Measurements from ENCODE around the gene KLHL40.

The KLHL40 gene

DNA sequence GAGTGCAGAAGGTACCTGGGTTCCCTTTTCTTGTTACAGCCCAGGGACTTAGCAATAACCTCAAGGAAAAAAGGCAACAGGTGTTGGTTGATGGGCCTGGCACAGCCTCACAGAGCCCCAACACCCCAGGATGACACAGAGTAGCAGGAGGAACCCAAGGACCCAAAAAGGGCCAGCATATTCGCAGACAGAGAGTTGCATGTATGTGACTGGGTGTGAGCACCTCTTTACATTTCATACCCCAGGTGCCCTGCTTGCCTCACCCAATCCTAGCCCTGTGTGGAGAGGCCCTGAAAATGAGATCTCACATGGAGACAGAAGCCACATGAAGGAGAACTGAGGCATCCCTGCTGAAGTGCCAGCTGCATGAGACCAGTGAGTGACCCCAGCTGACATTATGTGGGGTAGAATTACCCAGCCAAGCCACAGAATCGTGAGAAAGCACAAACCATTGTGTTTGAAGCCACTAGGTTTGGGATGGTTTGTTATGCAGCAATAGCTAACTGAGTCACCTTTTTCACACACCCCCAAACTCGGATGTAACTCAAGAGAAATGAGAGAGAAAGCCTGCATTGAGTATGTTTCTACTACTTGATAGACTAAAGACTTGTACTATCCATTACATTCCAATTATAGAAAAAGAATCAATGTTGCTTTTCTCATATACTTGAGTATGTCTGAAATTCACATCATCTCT is 43.5 kb downstream of the KLHL40 start:
- no peak overlapping the region for H3K9ac ChIP-seq (ENCODE audit: low read depth, low read length)

DNA sequence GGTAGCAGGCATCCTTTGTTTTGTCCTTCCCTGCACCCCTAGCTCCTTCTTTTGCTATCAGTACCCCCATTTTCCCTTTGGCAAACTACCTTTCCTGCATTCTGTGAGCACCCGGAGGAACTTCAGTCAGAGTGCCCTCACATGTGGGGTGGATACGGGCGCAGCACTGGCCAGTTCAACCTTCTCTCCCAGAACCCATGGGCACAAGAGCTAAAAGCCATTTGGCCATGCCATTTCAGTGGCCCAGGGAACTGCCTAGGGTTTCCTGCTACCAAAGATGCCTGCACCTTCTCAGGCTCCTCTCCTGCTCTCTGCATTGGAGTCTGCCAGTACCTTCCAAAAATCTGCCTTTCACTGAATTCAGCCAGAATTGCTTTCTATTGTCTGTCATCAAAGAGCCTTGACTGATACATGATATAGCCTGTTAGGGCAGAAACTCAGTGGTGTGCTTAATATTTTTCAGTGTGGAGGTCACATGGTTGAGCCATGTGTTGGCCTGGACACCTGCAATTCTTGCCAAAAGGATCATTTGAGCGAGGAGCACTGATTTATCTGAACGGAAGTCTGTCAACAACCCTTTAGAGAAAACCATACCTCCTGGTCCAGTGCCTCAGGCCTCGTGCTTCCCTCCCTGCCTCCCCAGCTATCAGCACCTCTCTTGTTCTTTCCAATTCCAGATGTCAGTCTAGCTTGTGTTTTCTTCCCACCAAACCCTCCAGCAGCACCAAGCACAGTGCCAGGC is 44.2 kb downstream of the KLHL40 start:
- Histone ChIP-seq H3K4me1 (ENCODE audit: control insufficient read depth, insufficient read depth, low read length) (no peaks in the 10 kb centered on the region), H3K9me3 (replicated peaks; ENCODE audit: low read length) (no peaks in the 10 kb centered on the region), H3K4me2 (ENCODE audit: low read length) (no peak overlapping the region), H3K4me3 (ENCODE audit: low read length) (no peak overlapping the region), H3K36me3 (ENCODE audit: insufficient read depth, low read length) (no peaks in the 10 kb centered on the region), H3K9ac (ENCODE audit: low read depth, low read length) (no peak overlapping the region), H3K27me3 (ENCODE audit: control insufficient read depth, insufficient read depth, low read length) (peaks cover 22% of the 10 kb centered on the region)

More for the DNA sequence above, 43.5 kb downstream of the KLHL40 start:
- no peaks in the 10 kb centered on the region for H3K4me1 ChIP-seq (ENCODE audit: control insufficient read depth, insufficient read depth, low read length)
- H3K4me2 ChIP-seq (ENCODE audit: low read length), result no peak overlapping the region
- no peaks in the 10 kb centered on the region for H3K9me3 ChIP-seq (replicated peaks; ENCODE audit: low read length)
- H3K4me3 ChIP-seq (ENCODE audit: low read length), result no peak overlapping the region
- H3K27me3 ChIP-seq (ENCODE audit: control insufficient read depth, insufficient read depth, low read length), result peaks cover 26% of the 10 kb centered on the region
- no peaks in the 10 kb centered on the region for H3K36me3 ChIP-seq (ENCODE audit: insufficient read depth, low read length)

DNA sequence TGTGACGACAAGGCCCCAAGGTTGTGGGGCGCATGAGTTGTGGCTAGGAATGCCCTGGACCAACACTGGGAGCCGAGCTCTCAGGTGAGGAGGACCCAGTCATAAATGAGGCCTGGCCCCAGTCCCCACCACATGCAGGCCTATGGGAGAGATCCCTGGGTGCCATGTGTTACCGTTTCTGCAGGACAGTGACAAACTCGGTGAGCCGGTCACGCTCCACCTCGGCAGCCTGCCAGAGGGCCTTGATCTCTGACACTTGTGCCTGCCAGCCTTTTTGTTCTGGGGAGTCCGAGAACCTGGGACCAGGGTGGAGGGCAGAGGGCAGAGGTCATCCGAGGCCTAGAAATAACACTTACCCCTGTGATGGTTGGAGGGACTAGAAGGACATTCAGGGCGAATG is 45.0 kb downstream of the KLHL40 start:
- Histone ChIP-seq H3K4me2 (ENCODE audit: low read length) (no peak overlapping the region), H3K4me1 (ENCODE audit: control insufficient read depth, insufficient read depth, low read length) (no peaks in the 10 kb centered on the region), H3K36me3 (ENCODE audit: insufficient read depth, low read length) (no peaks in the 10 kb centered on the region), H3K27me3 (ENCODE audit: control insufficient read depth, insufficient read depth, low read length) (peaks cover 21% of the 10 kb centered on the region), H3K4me3 (ENCODE audit: low read length) (no peak overlapping the region), H3K9me3 (replicated peaks; ENCODE audit: low read length) (no peaks in the 10 kb centered on the region), H3K9ac (ENCODE audit: low read depth, low read length) (no peak overlapping the region)

DNA sequence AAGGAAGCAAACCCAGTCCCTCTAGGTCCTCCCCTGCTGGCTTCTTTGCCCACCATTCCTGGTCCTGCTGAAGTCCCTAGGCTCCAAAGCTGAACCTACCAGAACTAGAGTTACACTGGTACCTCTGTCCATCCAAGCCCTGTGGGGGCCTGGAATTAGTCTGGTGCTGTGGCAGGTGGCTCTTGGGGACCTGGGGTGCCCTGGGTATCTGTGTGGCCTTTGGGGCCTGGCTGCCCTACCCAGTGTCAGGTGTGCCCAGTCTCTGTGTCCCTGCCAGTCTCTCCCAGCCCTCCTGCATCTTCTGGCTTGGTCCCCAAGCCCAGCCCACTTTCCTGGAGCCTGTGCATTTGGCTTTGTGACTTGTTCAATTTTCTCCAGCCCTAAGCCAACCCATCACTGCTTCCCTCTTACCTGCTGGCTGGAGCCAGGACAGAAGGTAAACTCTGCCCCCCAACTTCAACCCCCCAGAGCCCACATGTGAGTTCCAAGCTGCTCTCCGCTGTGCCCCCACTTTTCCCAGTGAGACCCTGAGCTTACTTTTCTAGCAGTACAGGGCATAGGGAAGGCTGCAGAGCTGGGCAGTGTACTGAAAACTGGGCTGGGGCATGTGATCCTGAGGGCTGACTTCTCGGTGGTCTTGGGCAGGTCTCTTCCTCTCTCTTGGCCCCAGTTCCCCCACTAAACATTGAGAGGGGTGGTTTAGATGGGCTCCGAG is 45.5 kb downstream of the KLHL40 start:
- no peak overlapping the region for H3K9ac ChIP-seq (ENCODE audit: low read depth, low read length)
- no peaks in the 10 kb centered on the region for H3K36me3 ChIP-seq (ENCODE audit: insufficient read depth, low read length)
- H3K4me3 ChIP-seq (ENCODE audit: low read length), result no peak overlapping the region
- peaks cover 18% of the 10 kb centered on the region for H3K27me3 ChIP-seq (ENCODE audit: control insufficient read depth, insufficient read depth, low read length)
- no peaks in the 10 kb centered on the region for H3K4me1 ChIP-seq (ENCODE audit: control insufficient read depth, insufficient read depth, low read length)
- H3K4me2 ChIP-seq (ENCODE audit: low read length), result no peak overlapping the region
- no peaks in the 10 kb centered on the region for H3K9me3 ChIP-seq (replicated peaks; ENCODE audit: low read length)

DNA sequence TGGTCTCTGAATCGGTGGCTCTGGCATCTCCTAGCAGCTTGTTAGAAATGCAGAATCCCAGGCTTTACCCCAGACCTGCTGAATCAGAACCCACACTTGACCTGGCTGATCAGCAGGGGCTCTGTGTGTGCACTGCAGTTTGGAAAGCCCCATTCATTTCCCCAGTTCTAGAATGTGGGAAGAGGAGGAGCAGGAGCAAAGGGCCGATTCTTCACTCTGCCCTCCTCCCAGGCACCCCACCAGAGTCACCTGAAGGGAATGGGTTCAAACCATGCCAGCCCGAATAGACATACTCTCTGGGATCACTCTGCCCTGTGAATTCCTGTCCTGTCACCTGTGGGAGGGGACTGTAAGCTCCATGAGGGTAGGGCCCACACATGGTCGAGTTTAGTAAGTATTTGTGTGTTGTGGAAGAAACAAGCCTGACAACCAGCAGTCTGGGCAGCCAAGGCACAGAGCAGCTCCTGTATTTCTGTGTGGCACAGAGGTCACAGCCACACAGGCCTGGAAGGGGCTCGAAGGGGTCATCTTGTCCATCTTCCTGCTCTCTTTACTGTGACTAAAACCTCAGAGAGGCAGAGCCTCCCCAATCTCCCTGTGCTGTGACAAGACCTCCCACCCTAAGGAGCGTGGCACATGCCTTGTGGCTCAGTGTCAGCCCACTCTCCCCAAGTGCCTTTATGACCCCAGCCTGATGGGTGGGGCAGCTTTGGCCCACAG is 46.3 kb downstream of the KLHL40 start:
- H3K9ac ChIP-seq (ENCODE audit: low read depth, low read length), result no peak overlapping the region
- H3K36me3 ChIP-seq (ENCODE audit: insufficient read depth, low read length), result no peaks in the 10 kb centered on the region
- no peaks in the 10 kb centered on the region for H3K4me1 ChIP-seq (ENCODE audit: control insufficient read depth, insufficient read depth, low read length)
- no peak overlapping the region for H3K4me3 ChIP-seq (ENCODE audit: low read length)
- no peaks in the 10 kb centered on the region for H3K9me3 ChIP-seq (replicated peaks; ENCODE audit: low read length)
- H3K4me2 ChIP-seq (ENCODE audit: low read length), result no peak overlapping the region
- peaks cover 17% of the 10 kb centered on the region for H3K27me3 ChIP-seq (ENCODE audit: control insufficient read depth, insufficient read depth, low read length)

DNA sequence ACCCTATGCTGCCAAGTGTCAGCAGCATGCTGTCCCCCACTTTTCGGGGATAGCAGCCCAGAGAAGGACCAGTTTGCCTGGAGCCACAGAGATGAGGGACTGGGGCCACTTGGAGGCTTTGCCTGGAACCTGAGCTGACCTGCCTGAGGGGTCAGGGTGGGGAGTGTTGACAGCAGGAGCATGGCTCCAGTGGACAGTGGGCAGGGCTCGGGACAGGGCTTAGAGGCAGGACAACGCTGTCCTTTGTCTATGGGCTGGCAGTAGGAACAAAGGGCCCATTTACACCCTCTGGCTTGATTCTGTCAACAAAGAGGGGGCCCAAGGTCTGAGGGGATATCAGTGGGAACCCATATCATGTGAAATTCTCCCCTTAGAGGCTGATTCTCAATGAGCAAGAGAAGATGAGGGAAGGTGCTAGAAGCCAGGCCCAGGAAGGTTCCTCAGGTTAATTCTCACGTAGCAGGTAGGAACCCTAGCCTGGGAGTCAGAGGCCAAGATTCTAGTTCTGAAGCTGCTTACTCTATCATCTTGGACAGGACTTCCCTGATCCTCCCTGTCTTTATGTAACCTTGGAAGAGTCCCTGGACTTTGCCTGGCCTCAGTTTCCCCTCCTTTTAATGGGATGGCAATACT is 47.0 kb downstream of the KLHL40 start:
- Histone ChIP-seq H3K27me3 (ENCODE audit: control insufficient read depth, insufficient read depth, low read length) (peaks cover 17% of the 10 kb centered on the region), H3K36me3 (ENCODE audit: insufficient read depth, low read length) (no peaks in the 10 kb centered on the region), H3K4me1 (ENCODE audit: control insufficient read depth, insufficient read depth, low read length) (no peaks in the 10 kb centered on the region), H3K4me2 (ENCODE audit: low read length) (no peak overlapping the region), H3K4me3 (ENCODE audit: low read length) (no peak overlapping the region), H3K9ac (ENCODE audit: low read depth, low read length) (no peak overlapping the region), H3K9me3 (replicated peaks; ENCODE audit: low read length) (no peaks in the 10 kb centered on the region)

DNA sequence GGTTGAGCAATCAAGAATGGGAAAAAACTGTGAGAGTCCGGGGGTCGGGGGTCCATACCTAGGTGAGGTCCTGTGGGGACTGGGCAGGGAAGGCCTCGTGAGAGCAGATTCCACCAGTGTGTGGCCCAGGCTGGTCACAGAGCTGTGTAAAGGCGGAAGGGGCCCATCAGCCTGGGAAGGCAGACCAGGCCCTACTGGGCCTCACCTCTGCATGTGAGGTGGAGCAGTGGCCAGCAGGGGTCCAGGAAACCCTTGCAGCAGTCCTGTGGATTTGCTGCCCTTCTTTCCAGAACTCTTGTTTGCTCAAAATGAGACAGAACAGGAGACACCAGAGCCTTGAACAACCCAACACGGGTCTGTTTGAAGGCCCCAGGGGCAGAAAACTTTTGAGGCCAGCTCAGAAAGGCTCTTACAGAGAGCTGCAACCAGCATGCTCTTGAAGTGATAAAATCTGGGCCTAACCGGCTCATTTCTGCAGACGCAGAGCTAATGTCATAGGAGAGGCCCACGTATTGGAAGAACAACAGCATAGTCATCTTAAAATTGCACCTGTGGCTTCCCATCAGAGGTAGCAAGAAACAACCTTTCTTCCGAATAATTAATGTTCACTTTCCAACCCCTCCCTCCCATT is 47.6 kb downstream of the KLHL40 start:
- Histone ChIP-seq H3K27me3 (ENCODE audit: control insufficient read depth, insufficient read depth, low read length) (peaks cover 16% of the 10 kb centered on the region), H3K9me3 (replicated peaks; ENCODE audit: low read length) (no peaks in the 10 kb centered on the region), H3K4me1 (ENCODE audit: control insufficient read depth, insufficient read depth, low read length) (no peaks in the 10 kb centered on the region), H3K36me3 (ENCODE audit: insufficient read depth, low read length) (no peaks in the 10 kb centered on the region), H3K4me2 (ENCODE audit: low read length) (no peak overlapping the region), H3K9ac (ENCODE audit: low read depth, low read length) (no peak overlapping the region), H3K4me3 (ENCODE audit: low read length) (no peak overlapping the region)

DNA sequence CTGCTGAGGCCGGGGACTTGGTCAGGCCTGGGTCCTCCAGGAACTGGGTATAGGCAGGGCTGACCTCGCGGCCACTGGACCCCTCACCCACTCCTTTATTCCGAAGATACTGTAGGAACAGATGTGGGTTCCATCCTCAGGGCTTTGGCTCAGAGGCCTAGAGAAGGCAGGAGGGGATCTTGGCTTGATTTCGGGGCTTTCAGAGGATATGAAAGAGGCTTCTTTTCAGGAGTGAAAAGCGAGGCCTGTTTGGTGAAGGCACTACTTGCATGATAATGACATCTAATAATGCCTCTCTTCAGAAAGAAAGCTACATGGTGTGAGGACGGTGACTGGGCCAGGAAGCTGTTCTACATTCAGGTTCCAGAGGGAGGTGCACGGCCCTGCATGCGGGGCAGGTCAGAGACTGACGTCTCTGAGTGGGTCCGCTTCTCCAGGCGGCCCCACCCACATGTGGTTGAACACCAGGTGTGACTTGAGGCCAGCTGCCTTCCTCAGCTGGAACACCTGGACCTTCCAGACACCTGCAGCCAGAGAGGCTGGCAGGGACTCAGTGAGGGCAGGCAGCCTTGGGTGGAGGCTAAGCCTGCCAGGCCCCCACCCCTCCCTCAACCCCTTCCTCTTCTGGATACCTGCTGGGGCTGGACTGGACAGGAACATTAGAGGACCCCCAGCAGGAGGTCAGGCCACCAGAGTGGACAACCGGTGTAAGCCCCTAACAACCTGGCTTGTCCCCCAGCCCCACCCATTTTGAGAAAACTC is 48.3 kb downstream of the KLHL40 start:
- Histone ChIP-seq H3K36me3 (ENCODE audit: insufficient read depth, low read length) (no peaks in the 10 kb centered on the region), H3K4me1 (ENCODE audit: control insufficient read depth, insufficient read depth, low read length) (no peaks in the 10 kb centered on the region), H3K27me3 (ENCODE audit: control insufficient read depth, insufficient read depth, low read length) (peaks cover 13% of the 10 kb centered on the region), H3K4me2 (ENCODE audit: low read length) (no peak overlapping the region), H3K4me3 (ENCODE audit: low read length) (no peak overlapping the region), H3K9me3 (replicated peaks; ENCODE audit: low read length) (no peaks in the 10 kb centered on the region), H3K9ac (ENCODE audit: low read depth, low read length) (no peak overlapping the region)

DNA sequence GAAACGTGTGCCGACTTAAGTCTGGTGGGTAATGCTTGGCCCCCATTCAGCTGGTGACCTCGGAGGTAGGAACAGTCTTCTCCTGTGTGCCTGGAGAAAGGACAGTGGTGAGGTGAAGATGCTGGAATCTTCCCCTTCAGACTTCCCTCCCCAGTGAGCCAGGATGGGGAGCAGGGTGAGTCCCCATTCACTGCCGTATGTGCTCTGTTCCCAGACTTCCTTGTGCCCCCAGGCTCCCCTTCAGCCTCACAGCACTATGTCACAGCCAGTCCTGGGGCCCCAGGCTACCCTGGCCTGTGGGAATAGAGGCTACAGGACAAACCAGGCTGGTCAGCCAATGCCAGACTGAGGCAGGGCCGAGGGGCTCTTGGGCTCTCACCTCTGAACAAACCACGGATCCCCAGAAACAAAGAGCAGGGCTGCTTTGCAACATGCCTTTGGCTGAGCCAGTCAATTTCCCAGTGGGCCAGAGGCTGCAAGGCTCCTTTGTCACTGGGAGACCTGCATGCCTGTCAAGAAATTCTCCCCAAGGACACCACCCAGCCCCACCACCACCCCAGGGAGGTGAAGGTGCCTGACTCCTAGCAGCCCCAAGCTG is 49.0 kb downstream of the KLHL40 start:
- Histone ChIP-seq H3K27me3 (ENCODE audit: control insufficient read depth, insufficient read depth, low read length) (peaks cover 11% of the 10 kb centered on the region), H3K4me3 (ENCODE audit: low read length) (no peak overlapping the region), H3K9me3 (replicated peaks; ENCODE audit: low read length) (no peaks in the 10 kb centered on the region), H3K4me2 (ENCODE audit: low read length) (no peak overlapping the region), H3K4me1 (ENCODE audit: control insufficient read depth, insufficient read depth, low read length) (no peaks in the 10 kb centered on the region), H3K36me3 (ENCODE audit: insufficient read depth, low read length) (no peaks in the 10 kb centered on the region), H3K9ac (ENCODE audit: low read depth, low read length) (no peak overlapping the region)

DNA sequence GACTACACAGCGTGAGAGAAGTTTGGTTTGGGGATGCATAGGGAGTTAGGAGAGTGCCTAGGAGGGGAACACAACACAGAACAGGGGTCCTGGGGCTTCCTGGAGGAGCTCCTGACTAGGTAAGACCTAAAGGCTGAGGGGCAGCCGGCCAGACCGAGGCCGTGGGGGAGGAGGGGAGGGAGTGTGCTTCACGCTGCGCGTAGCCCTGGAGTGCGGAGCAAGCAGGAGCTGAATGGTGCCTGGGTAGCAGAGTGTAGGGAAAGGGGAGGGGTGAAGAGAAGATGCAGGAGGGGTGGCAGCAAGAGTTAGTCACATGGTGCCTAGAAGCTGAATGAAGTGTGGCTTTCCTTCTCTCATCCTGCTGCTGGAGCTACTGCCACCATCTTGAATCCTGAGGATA is 49.7 kb downstream of the KLHL40 start:
- Histone ChIP-seq H3K9ac (ENCODE audit: low read depth, low read length) (no peak overlapping the region), H3K36me3 (ENCODE audit: insufficient read depth, low read length) (no peaks in the 10 kb centered on the region), H3K9me3 (replicated peaks; ENCODE audit: low read length) (no peaks in the 10 kb centered on the region), H3K4me2 (ENCODE audit: low read length) (no peak overlapping the region), H3K27me3 (ENCODE audit: control insufficient read depth, insufficient read depth, low read length) (peaks cover 11% of the 10 kb centered on the region), H3K4me1 (ENCODE audit: control insufficient read depth, insufficient read depth, low read length) (no peaks in the 10 kb centered on the region), H3K4me3 (ENCODE audit: low read length) (no peak overlapping the region)

Data from skeletal muscle satellite cell (primary cell).